CD4-positive, alpha-beta memory T cell (primary cell): ENCODE measurements around the gene SELENOM. TPM values are rescaled to one million over a fixed set of nuclear protein-coding genes. Genes with fewer than 3 reads are reported as not detected.

Experiments used
- CTCF ChIA-PET: fragments of 350-600 bp; sonication (Branson Sonifier 250); formaldehyde crosslinking; loops from one replicate; lab custom pipeline; 2021; ENCODE audit warnings: inconsistent platforms; ENCODE audit not compliant: partially characterized antibody; lab: Charles Lee
- POLR2A ChIA-PET: fragments of 350-600 bp; sonication (Branson Sonifier 250); formaldehyde crosslinking; loops from one replicate; lab custom pipeline; 2021; ENCODE audit not compliant: partially characterized antibody; lab: Charles Lee
- DNase-seq, 5 donors: peaks; one replicate each; pipeline versions ENCODE4 v3.0.0 to v3.0.0-alpha.2; 2020 to 2022; ENCODE audit warnings: mixed read lengths in 1 of 5
- H3K27ac ChIP-seq: one replicate; pipeline ENCODE4 v1.7.0; 2013; ENCODE audit warnings: low read depth, low read length
- H3K27me3 ChIP-seq: 2 replicates; pipeline ENCODE4 v1.7.0; 2013; ENCODE audit warnings: mild to moderate bottlenecking, low read length, moderate library complexity; ENCODE audit not compliant: insufficient read depth
- H3K36me3 ChIP-seq: 2 replicates; pipeline ENCODE4 v1.7.0; 2013; ENCODE audit warnings: mild to moderate bottlenecking, low read length, moderate library complexity; ENCODE audit not compliant: insufficient read depth
- H3K4me1 ChIP-seq: 2 replicates; pipeline ENCODE4 v1.7.0; 2013; ENCODE audit warnings: mild to moderate bottlenecking, low read length, moderate library complexity; ENCODE audit not compliant: insufficient read depth
- H3K4me3 ChIP-seq, 2 donors: one replicate each; pipeline ENCODE4 v1.7.0; 2013; ENCODE audit warnings: low read length in 2 of 2, mild to moderate bottlenecking in 1 of 2
- H3K9me3 ChIP-seq, 2 donors: one replicate each; pipeline ENCODE4 v1.7.0; 2013; ENCODE audit warnings: low read length in 2 of 2, control low read depth in 1 of 2; ENCODE audit not compliant: control insufficient read depth in 1 of 2
- H3K27ac Mint-ChIP-seq, 7 donors: one replicate each; pipeline ENCODE4 v1.8.0; 2020 to 2021; ENCODE audit warnings: mixed read lengths in 7 of 7, mild to moderate bottlenecking in 6 of 7, inconsistent platforms in 3 of 7, moderate library complexity in 3 of 7
- H3K27me3 Mint-ChIP-seq, 2 donors: one replicate each; pipeline ENCODE4 v1.8.0; 2020 to 2021; ENCODE audit warnings: mixed read lengths in 2 of 2
- H3K36me3 Mint-ChIP-seq, 2 donors: one replicate each; pipeline ENCODE4 v1.8.0; 2020 to 2021; ENCODE audit warnings: mixed read lengths in 2 of 2, inconsistent platforms in 1 of 2, mild to moderate bottlenecking in 1 of 2
- H3K4me1 Mint-ChIP-seq, 4 donors: one replicate each; pipeline ENCODE4 v1.8.0; 2020 to 2021; ENCODE audit warnings: mixed read lengths in 4 of 4, mild to moderate bottlenecking in 1 of 4
- H3K4me3 Mint-ChIP-seq, 8 donors: one replicate each; pipeline ENCODE4 v1.8.0; 2020 to 2021; ENCODE audit warnings: mixed read lengths in 8 of 8, mild to moderate bottlenecking in 7 of 8, moderate library complexity in 6 of 8, inconsistent platforms in 3 of 8
- H3K9me3 Mint-ChIP-seq, 8 donors: one replicate each; pipeline ENCODE4 v1.8.0; 2020 to 2021; ENCODE audit warnings: mixed read lengths in 8 of 8, mild to moderate bottlenecking in 5 of 8, inconsistent platforms in 3 of 8, moderate library complexity in 1 of 8
- intact Hi-C: fragments of 100-400 bp; cut with micrococcal nuclease; formaldehyde crosslinking; loops from one replicate; pipeline ENCODE4 v1.15.1; 2023
- polyA plus RNA-seq, 2 donors: library from polyadenylated mRNA; unstranded; fragments of 300-500 nt; fragmentation: Illumina TruSeq; gene quantifications; one replicate each; pipeline ENCODE4 v1.2.3, GENCODE V29; 2021
- total RNA-seq, 2 experiments: library from RNA; stranded (reverse); gene quantifications; one replicate each; pipeline ENCODE4 v1.2.3, GENCODE V29; 2021

The SELENOM gene
- total and polyA plus RNA-seq, 4 experiments from 2014 or later, result 64.2 to 150 (median 87.9) TPM

DNA sequence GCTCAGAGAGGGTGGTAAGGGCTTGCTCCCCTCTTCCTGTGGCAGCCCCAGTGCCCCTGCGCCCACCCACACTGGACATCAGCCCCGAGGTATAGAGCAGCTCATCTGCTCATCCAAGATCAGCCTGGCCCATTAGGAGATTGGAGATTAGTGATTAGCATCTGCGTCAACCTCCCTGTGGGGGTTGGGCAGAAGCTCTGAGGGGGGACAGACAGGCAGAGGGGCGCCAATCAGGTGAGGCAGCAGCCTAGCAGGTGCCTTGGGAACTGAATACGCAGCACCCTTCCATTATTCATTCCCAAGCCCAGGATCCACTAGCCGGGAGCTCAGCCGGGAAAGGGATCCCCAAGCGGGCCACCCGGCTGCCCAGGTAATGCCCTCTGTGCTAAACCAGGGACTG, 15.2 kb downstream of the SELENOM start:
- Histone ChIP-seq H3K36me3 (no peaks in the 10 kb centered on the region), H3K27me3 (no peaks in the 10 kb centered on the region), H3K9me3 (no peaks in the 10 kb centered on the region), H3K4me1 (no peaks in the 10 kb centered on the region), H3K4me3 (no peak overlapping the region), H3K27ac (no peak overlapping the region)
- H3K4me1 Mint-ChIP-seq, result peaks cover 0 to 2% (median 0%) of the 10 kb centered on the region in 4 donors
- peak overlapping the region in 1 of 7 donors; percentile 48 for H3K27ac Mint-ChIP-seq
- no peaks in the 10 kb centered on the region for H3K36me3 Mint-ChIP-seq
- H3K9me3 Mint-ChIP-seq, result no peaks in the 10 kb centered on the region
- DNase-seq, result no peak
- H3K4me3 Mint-ChIP-seq, result no peak overlapping the region
- POLR2A ChIA-PET, result interaction anchor here (1.1 kb wide), 1 partner anchor 11 kb away, joined by 3 read pairs; the partner anchor contains the start of gene SMTN
- intact Hi-C loops, result no loop called here
- H3K27me3 Mint-ChIP-seq, result no peaks in the 10 kb centered on the region
- CTCF ChIA-PET, result interaction anchor here (2.5 kb wide), 1 partner anchor 7 kb away, joined by 7 read pairs; no protein-coding TSS in a partner anchor

DNA sequence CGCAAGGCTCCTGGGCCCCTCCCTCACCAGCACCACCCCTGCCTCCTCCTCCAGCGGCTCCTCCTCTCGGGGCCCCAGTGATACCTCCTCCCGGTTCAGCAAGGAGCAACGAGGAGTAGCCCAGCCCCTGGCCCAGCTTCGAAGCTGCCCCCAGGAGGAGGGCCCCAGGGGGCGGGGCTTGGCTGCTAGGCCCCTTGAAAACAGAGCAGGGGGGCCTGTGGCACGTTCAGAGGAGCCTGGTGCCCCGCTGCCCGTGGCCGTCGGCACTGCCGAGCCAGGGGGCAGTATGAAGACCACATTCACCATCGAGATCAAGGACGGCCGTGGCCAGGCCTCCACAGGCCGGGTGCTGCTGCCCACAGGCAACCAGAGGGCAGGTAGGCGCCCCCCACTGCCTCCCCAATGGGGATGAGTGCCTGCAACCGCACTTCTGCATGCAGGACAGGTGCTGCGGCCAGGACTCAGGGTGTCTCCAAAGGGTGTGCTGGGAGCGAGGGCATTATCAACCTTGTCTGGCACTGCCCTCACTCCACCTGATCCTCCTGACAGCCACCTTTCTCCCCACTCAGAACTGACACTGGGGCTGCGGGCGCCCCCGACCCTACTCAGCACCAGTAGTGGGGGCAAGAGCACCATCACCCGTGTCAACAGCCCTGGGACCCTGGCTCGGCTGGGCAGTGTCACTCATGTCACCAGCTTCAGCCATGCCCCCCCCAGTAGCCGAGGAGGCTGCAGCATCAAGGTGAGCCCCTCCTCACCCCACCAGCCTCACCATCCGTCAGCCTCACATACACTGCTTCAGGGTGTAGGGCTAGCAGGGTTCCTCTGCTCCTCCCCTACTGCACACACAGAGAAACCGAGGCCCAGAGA, 16.0 kb downstream of the SELENOM start:
- H3K4me3 Mint-ChIP-seq, result no peak overlapping the region
- no peaks in the 10 kb centered on the region for H3K9me3 ChIP-seq
- intact Hi-C loops, result no loop called here
- H3K27ac Mint-ChIP-seq, result peak overlapping the region in 1 of 7 donors; percentile 48
- H3K4me1 ChIP-seq, result no peaks in the 10 kb centered on the region
- H3K4me1 Mint-ChIP-seq, result peaks cover 0 to 2% (median 0%) of the 10 kb centered on the region in 4 donors
- POLR2A ChIA-PET, result no interaction called here
- no peaks in the 10 kb centered on the region for H3K27me3 ChIP-seq
- no peaks in the 10 kb centered on the region for H3K9me3 Mint-ChIP-seq
- H3K36me3 ChIP-seq, result no peaks in the 10 kb centered on the region
- H3K4me3 ChIP-seq, result no peak overlapping the region
- no peak for DNase-seq
- H3K27me3 Mint-ChIP-seq, result no peaks in the 10 kb centered on the region
- H3K27ac ChIP-seq, result no peak overlapping the region
- CTCF ChIA-PET, result interaction anchor here (4.2 kb wide), 1 partner anchor 139 kb away, joined by 26 read pairs; no protein-coding TSS in a partner anchor
- no peaks in the 10 kb centered on the region for H3K36me3 Mint-ChIP-seq

DNA sequence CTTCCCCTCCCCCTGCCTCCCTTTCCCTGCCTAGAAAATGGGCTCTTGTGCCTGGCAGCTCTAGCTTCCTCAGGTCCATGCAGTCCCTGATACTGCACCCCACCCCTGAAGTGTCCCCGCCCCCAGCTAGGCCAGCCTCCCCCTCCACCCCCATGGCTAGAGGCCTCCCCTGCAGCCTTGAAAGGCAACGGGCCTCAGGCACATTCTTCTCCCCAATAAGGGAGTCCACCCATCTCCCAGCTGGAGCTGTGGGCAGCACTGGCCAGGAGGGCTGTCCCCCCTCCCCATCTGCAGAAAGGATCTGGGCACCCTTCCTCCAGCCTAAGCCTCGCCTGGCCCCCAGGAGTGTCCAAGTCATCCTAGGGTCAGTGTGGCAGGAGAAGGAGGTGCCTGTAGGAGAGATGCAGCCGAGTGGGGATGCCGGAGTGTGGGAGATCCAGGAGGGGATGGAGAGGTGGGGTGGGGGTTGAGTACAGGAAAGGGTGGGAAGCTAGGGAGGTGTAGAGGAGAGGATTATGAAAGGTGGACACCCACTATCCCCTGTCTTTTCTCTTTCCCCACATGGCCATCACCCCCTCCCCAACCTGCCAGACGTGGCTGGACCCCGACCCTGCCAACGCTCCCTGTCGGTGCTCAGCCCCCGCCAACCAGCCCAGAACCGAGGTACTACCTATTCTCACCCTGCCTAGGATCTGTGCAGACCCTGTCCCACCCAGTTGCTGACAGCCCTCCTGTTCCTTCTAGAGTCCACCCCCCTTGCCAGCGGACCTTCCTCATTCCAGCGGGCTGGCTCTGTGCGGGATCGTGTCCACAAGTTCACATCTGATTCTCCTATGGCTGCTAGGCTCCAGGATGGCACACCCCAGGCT, 16.9 kb downstream of the SELENOM start:
- no peak overlapping the region for H3K4me3 ChIP-seq
- H3K9me3 ChIP-seq, result no peaks in the 10 kb centered on the region
- H3K36me3 Mint-ChIP-seq, result no peaks in the 10 kb centered on the region
- H3K27me3 Mint-ChIP-seq, result no peaks in the 10 kb centered on the region
- H3K27me3 ChIP-seq, result no peaks in the 10 kb centered on the region
- H3K4me1 Mint-ChIP-seq, result peaks cover 0 to 2% (median 0%) of the 10 kb centered on the region in 4 donors
- no peak for DNase-seq
- no peaks in the 10 kb centered on the region for H3K9me3 Mint-ChIP-seq
- ChIA-PET CTCF (interaction anchor here (1.6 to 4.2 kb wide), 2 partner anchors 140 to 183 kb away, joined by 4 to 26 read pairs; no protein-coding TSS in a partner anchor), POLR2A (no interaction called here)
- intact Hi-C loops, result no loop called here
- no peak overlapping the region for H3K27ac ChIP-seq
- peaks cover 2% of the 10 kb centered on the region for H3K4me1 ChIP-seq
- H3K4me3 Mint-ChIP-seq, result no peak overlapping the region
- no peaks in the 10 kb centered on the region for H3K36me3 ChIP-seq
- H3K27ac Mint-ChIP-seq, result no peak overlapping the region

- intact Hi-C loops, result loop anchor here (1.0 to 5.0 kb wide), 3 partner anchors 142 to 223 kb away; no protein-coding TSS in a partner anchor
- peak; percentile 30 to 39 (median 32) for DNase-seq
- Histone ChIP-seq H3K27ac (no peak overlapping the region), H3K4me1 (peaks cover 5% of the 10 kb centered on the region), H3K36me3 (no peaks in the 10 kb centered on the region), H3K9me3 (no peaks in the 10 kb centered on the region), H3K4me3 (no peak overlapping the region), H3K27me3 (no peaks in the 10 kb centered on the region)
- Mint-ChIP-seq H3K27me3 (no peaks in the 10 kb centered on the region), H3K4me1 (peaks cover under 1 to 2% (median 1%) of the 10 kb centered on the region in 4 donors), H3K4me3 (no peak overlapping the region), H3K27ac (peak overlapping the region in 2 of 7 donors; percentile 41 to 70), H3K9me3 (no peaks in the 10 kb centered on the region), H3K36me3 (no peaks in the 10 kb centered on the region)
- ChIA-PET POLR2A (interaction anchor here (1.6 kb wide), 1 partner anchor 203 kb away, joined by 5 read pairs; the partner anchor contains the start of gene PIK3IP1), CTCF (interaction anchor here (0.6 to 4.2 kb wide), 7 partner anchors 19 to 1503 kb away, joined by 3 to 26 read pairs (median 4); partner anchors contain the start of gene SELENOM)
These were observed 17.9 kb downstream of the SELENOM start for GRCh38 chr22:31089160-31090100.

- H3K9me3 Mint-ChIP-seq, result no peaks in the 10 kb centered on the region
- Histone ChIP-seq H3K27me3 (no peaks in the 10 kb centered on the region), H3K9me3 (no peaks in the 10 kb centered on the region), H3K27ac (no peak overlapping the region), H3K4me3 (no peak overlapping the region), H3K36me3 (no peaks in the 10 kb centered on the region), H3K4me1 (peaks cover 15% of the 10 kb centered on the region)
- DNase-seq, result peak in 1 of 5 donors; percentile 27
- H3K36me3 Mint-ChIP-seq, result no peaks in the 10 kb centered on the region
- H3K27me3 Mint-ChIP-seq, result no peaks in the 10 kb centered on the region
- ChIA-PET CTCF (interaction anchor here (0.6 to 4.2 kb wide), 7 partner anchors 20 to 1502 kb away, joined by 3 to 26 read pairs (median 4); partner anchors contain the start of gene SELENOM), POLR2A (interaction anchor here (1.6 kb wide), 1 partner anchor 204 kb away, joined by 5 read pairs; the partner anchor contains the start of gene PIK3IP1)
- H3K4me1 Mint-ChIP-seq, result peaks cover 6 to 11% (median 9%) of the 10 kb centered on the region in 4 donors
- intact Hi-C loops, result loop anchor here (2.0 to 5.0 kb wide), 2 partner anchors 184 to 224 kb away; no protein-coding TSS in a partner anchor
- no peak overlapping the region for H3K4me3 Mint-ChIP-seq
- H3K27ac Mint-ChIP-seq, result no peak overlapping the region
These were observed 19.0 kb downstream of the SELENOM start for GRCh38 chr22:31088233-31088986.
